Dermis microvascular lymphatic vessel endothelial cell (primary cell): ENCODE measurements around the gene DNAH2. TPM values are rescaled to one million over a fixed set of nuclear protein-coding genes. Genes with fewer than 3 reads are reported as not detected.
A peak's percentile ranks its signal among the peaks of the same experiment; 100 is the strongest.
"Not testable (repeated sequence)": the region's sequence is repeated elsewhere in the genome, so short reads cannot be mapped to it uniquely, and the experiment has no call there.

Source experiments
- DNase-seq, 2 donors: peaks; one replicate each; pipeline versions ENCODE4 v3.0.0 to v3.0.0-alpha.2; 2010; ENCODE audit warnings: low read depth in 2 of 2
- total RNA-seq: library from RNA; depleted of rRNA; stranded (reverse); fragments of >200 nt; gene quantifications from 2 replicates; pipeline ENCODE4 v1.2.1, GENCODE V29; 2014

The DNAH2 gene
- total RNA-seq, 1 donor from 2014 or later = under 0.01 TPM

- no peak for DNase-seq
Observed at GRCh38 chr17:7849751-7850504, 132.4 kb downstream of the DNAH2 start.

DNA sequence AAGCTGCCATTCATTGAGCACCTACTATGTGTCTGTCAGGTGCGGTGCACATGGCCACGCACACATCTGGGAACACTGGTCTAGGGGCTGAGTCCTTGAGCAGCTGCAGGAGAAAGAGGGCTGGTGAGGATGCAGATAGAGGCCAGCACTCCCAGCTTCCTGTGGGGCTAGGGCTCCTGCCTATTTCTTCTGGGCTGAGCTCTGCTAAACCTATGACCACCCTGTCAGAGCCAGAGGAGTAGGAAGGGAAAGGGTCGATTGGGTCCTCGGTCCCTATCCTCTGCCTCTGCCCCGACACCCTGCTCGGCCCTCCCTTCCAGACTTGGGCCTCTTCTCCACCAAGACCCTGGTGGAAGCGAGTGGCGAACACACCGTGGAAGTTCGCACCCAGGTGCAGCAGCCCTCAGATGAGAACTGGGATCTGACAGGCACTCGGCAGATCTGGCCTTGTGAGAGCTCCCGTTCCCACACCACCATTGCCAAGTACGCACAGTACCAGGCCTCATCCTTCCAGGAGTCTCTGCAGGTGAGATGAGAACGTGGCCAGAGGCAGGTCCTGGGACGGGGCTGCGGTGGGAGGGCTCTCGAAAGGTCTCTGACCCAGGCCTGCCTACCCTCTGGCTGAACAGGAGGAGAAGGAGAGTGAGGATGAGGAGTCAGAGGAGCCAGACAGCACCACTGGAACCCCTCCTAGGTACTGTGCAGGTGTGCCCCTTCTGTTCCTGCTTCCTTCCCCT, 133.3 kb downstream of the DNAH2 start:
- DNase-seq = no peak

GRCh38 chr17:7851438-7852261, 134.1 kb downstream of the DNAH2 start:
- DNase-seq = peak; percentile 83 to 93

DNA sequence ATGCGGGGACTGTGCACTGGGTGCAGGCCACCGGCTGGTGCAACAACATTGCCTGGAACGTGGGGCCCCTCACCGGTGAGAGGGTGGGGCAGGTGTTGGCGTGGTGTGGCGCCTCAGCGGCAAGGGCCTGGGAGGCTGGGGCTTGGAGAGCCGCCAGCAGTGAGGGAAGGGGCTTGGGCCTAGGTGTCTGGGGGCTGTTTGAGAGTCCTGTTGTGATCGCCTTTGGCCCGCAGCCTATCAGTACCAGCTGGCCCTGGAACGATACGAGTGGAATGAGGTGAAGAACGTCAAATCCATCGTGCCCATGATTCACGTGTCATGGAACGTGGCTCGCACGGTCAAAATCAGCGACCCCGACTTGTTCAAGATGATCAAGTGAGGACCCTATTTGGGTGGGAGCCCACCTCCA, 134.7 kb downstream of the DNAH2 start:
- DNase-seq = no peak

DNA sequence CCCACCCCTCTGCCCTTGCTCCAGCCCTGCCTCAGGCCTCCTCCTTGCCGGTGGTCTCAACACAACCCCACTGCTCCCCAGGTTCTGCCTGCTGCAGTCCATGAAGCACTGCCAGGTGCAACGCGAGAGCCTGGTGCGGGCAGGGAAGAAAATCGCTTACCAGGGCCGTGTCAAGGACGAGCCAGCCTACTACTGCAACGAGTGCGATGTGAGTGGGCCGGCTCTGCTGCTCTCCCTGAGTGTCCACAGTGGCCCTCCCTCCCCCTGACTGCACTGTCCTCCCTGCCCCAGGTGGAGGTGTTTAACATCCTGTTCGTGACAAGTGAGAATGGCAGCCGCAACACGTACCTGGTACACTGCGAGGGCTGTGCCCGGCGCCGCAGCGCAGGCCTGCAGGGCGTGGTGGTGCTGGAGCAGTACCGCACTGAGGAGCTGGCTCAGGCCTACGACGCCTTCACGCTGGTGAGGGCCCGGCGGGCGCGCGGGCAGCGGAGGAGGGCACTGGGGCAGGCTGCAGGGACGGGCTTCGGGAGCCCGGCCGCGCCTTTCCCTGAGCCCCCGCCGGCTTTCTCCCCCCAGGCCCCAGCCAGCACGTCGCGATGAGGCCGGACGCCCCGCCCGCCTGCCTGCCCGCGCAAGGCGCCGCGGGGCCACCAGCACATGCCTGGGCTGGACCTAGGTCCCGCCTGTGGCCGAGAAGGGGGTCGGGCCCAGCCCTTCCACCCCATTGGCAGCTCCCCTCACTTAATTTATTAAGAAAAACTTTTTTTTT, 135.6 kb downstream of the DNAH2 start:
- DNase-seq = no peak

DNA sequence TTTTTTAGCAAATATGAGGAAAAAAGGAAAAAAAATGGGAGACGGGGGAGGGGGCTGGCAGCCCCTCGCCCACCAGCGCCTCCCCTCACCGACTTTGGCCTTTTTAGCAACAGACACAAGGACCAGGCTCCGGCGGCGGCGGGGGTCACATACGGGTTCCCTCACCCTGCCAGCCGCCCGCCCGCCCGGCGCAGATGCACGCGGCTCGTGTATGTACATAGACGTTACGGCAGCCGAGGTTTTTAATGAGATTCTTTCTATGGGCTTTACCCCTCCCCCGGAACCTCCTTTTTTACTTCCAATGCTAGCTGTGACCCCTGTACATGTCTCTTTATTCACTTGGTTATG, 136.1 kb downstream of the DNAH2 start:
- no peak for DNase-seq

GRCh38 chr17:7854078-7854777, 136.7 kb downstream of the DNAH2 start:
- no peak for DNase-seq

GRCh38 chr17:7854851-7855659, 137.5 kb downstream of the DNAH2 start, which contains the start of gene TMEM88:
Gene TMEM88, plus strand, starts transcription at chr17:7855066. Its CDS starts 9 bp downstream, at chr17:7855075.
- peak in 1 of 2 donors; percentile 37 for DNase-seq

DNA sequence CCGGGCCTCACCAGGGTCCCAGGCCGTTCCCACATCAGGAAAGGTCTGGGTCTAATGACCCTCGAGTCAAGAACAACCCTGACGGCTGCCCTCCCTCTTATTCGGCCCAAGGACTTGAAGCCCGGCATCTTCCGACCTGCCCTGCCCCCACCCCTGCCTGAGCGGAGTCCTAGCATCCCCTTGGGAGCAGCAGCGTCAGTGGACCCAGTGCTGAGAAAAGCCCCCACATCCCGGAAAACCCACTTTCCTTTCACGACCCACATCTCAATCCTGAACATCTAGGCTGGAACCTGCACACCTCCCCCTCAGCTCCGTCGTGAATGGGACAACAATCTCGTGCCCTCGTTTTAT, 138.1 kb downstream of the DNAH2 start:
- no peak for DNase-seq

DNA sequence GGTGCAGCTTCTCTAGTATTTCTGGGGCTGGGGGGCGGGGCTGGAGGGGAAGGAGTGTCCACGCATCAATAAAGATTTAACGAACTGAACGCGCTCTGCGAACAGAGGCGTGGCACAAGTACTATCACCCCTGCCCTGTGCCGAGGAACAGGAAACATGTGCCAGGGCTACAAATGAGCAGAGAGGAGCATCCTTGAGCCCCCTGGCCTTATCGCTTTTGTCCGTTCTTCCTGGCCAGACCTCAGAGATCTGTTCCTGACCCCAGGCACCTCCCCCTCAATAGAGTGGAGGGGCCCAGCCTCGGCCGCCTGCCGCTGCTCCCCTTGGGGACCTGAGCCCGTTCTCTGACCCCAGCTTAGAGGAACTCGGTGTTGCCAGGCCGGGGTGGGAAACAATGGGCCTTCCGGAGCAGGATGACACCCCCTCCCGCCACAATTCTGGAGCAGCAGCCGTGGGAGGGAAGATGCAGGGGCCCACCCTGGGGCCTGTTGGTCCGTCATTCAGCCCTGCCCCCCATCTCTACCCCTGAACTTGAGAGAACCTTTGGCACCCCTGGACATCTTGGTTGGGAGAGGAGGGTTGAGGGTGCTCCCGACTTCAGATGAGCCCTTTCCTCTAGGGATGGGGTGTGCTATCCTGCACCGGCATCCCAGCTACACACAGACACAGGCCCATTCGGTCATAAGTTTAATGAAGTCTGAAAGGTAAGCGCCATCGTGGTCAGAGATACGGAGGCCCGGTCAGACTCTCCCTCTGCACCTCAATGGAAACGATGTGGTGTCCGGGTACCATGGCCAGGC, 138.7 kb downstream of the DNAH2 start:
- DNase-seq = peak; percentile 76 to 85

GRCh38 chr17:7856811-7857712, 139.5 kb downstream of the DNAH2 start, which contains the start of gene NAA38:
Gene NAA38, minus strand, starts transcription at chr17:7857559. Its CDS starts 96 bp downstream, at chr17:7857463.
- peak; percentile 99 for DNase-seq

GRCh38 chr17:7857713-7858521, 140.4 kb downstream of the DNAH2 start, which contains the start of gene CYB5D1:
Gene CYB5D1, plus strand, starts transcription at chr17:7858003. Its CDS starts 132 bp downstream, at chr17:7858135.
- DNase-seq = peak; percentile 92 to 95

DNA sequence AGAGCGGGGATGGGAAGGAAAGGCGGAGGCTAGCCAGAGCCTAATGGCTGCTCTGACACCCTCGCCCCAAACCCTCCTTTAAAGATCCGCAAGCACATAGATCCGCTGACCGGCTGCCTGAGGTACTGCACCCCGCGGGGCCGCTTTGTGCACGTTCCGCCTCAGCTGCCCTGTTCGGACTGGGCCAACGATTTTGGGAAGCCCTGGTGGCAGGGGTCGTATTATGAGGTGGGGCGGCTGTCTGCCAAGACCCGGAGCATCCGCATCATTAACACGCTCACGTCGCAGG, 140.9 kb downstream of the DNAH2 start:
- peak in 1 of 2 donors; percentile 58 for DNase-seq

GRCh38 chr17:7859028-7859427, 141.5 kb downstream of the DNAH2 start:
- DNase-seq = no peak

DNA sequence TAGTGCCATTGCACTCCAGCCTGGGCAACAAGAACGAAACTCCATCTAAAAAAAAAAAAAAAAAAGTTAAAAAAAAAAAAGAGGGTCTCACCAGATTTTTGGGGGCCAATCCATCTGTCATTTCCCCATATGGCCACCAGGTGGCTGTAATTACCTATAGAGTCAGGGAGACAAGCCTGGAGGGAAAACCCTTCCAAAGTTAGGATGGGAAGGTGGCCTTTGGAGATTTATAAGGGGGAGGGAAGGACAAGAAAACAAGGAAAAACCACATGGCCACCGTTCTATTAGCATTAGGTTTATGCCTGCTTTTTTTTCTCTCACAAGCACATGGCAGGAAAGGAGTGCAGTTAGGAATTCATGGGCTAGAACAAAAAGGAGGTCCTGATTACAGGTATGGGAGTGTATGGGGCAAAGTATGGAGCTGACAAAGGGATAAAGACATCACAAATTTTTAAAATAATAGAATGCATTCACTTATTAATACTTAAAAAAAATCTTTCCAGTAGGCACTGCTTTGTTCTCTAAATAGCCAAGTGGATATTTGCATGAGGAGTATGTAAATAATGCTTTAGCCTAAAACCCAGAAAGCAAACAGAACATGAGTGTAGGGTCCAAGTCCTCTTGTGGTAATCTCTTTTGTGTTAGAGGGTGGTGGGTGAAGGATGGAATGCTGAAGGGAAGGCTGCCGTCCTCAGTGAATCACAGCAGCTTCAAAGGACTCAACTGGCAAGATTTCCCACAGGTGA, 145.3 kb downstream of the DNAH2 start:
- peak in 1 of 2 donors; percentile 58 for DNase-seq

GRCh38 chr17:7864384-7864783, 146.8 kb downstream of the DNAH2 start:
- not testable (repeated sequence) for DNase-seq
